ENCODE data around the gene ARHGAP26. TPM values are rescaled to one million over a fixed set of nuclear protein-coding genes. Genes with fewer than 3 reads are reported as not detected.
A peak's percentile ranks its signal among the peaks of the same experiment; 100 is the strongest.
"Not testable (repeated sequence)": the region's sequence is repeated elsewhere in the genome, so short reads cannot be mapped to it uniquely, and the experiment has no call there.

ARHGAP26 gene
- total RNA-seq, 3 donors from 2014 or later, result 9.1 to 11.7 (median 9.7) TPM

DNA sequence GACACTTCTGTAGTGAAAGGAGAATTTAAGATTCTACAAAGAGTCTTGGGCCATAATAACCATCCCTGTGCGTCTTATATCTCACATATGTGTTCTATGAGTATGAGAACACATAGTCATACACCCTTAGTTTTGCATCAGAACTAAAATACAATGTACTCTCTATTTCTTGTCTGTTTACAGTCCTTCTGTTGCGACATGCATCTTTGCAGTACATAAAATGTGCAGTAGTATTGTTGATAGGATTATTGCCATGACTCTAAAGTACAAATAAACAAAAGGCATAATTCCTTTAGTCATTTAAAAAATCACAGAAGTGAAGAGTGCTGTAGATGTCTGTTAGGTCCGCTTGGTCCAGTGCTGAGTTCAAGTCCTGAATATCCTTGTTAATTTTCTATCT lies 431.4 kb downstream of the ARHGAP26 start:
- no peak overlapping the region for H3K4me3 Mint-ChIP-seq
- H3K36me3 Mint-ChIP-seq (ENCODE audit: insufficient read depth), result peaks cover 13% of the 10 kb centered on the region
- H3K4me1 Mint-ChIP-seq (ENCODE audit: low read depth), result peaks cover 21% of the 10 kb centered on the region
- H3K27me3 Mint-ChIP-seq (ENCODE audit: low read depth), result no peaks in the 10 kb centered on the region
- DNase-seq (no peak), ATAC-seq (no peak)
- H3K9me3 Mint-ChIP-seq, result peaks cover 5% of the 10 kb centered on the region

DNA sequence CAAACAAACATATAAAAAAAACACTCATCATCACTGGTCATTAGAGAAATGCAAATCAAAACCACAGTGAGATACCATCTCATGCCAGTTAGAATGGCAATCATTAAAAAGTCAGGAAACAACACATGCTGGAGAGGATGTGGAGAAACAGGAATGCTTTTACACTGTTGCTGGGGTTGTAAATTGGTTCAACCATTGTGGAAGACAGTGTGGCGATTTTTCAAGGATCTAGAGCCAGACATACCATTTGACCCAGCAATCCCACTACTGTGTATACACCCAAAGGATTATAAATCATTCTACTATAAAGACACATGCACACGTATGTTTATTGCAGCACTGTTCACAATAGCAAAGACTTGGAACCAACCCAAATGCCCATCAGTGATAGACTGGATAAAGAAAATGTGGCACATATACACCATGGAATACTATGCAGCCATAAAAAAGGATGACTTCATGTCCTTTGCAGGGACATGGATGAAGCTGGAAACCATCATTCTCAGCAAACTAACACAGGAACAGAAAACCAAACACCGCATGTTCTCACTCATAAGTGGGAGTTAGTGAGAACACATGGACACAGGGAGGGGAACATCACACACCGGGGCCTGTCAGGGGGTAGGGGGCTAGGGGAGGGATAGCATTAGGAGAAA lies 433.3 kb downstream of the ARHGAP26 start:
- not testable (repeated sequence) for H3K27me3 Mint-ChIP-seq (ENCODE audit: low read depth); ATAC-seq; H3K9me3 Mint-ChIP-seq; H3K4me3 Mint-ChIP-seq; DNase-seq
- Mint-ChIP-seq H3K36me3 (ENCODE audit: insufficient read depth) (peaks cover 18% of the 10 kb centered on the region), H3K4me1 (ENCODE audit: low read depth) (peaks cover 23% of the 10 kb centered on the region)

DNA sequence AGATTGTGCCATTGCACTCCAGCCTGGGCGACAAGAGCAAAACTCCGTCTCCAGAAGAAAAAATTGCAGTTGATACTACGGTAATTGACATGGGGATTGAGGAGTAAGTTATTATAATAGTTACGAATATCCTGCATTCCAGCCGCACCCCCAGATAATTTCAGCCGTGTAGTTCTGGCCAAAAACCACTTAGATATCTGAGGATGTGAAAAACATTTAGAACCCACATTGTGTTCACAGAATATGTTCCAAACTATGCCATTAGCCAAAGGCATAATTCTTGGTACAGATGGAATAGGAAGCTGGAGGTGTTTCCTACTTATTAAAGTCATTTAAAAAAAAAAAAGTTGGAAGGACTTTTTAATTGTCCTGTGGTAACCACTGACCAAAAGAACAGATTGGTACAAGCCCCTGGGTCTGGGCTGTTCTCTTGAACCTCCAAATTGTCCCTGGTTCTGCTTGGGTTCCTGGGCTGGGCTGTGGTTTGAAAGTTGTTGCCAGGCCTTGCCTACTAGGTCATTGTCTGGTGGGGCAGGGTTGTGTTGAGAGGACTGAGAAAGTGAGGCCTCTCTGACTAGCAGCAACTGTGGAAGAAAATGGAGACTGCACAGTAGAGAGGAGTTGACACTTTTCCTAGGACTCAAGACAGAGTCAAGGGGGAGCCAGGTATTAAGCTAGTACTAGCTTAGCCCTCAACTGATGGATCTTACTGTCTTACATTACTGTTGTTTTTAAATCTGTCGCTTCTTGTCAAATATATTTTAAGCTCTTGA lies 434.5 kb downstream of the ARHGAP26 start:
- DNase-seq, result no peak
- peaks cover 18% of the 10 kb centered on the region for H3K36me3 Mint-ChIP-seq (ENCODE audit: insufficient read depth)
- no peak for ATAC-seq
- H3K27me3 Mint-ChIP-seq (ENCODE audit: low read depth), result no peaks in the 10 kb centered on the region
- H3K9me3 Mint-ChIP-seq, result peaks cover 5% of the 10 kb centered on the region
- peaks cover 23% of the 10 kb centered on the region for H3K4me1 Mint-ChIP-seq (ENCODE audit: low read depth)
- H3K4me3 Mint-ChIP-seq, result no peak overlapping the region

DNA sequence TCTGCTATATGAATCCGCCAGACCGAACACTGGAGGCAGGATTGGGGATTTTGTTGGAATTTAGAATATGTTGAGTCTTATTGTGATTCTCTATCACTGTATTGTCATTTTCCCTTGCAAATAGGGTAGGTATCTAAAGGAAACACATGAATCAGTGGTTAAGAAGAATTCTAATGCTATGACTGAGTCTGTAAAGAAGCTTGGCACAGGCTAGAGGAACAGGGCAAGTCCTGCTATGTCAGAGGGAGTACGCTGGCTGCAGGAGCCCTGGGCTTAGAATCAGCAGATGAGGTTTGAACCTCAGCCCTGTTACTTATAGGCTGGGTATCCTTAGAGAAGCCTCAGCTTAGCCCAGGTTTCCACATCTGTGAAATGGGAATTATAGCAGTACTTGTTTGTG lies 435.2 kb downstream of the ARHGAP26 start:
- ATAC-seq, result no peak
- Mint-ChIP-seq H3K9me3 (peaks cover 5% of the 10 kb centered on the region), H3K27me3 (ENCODE audit: low read depth) (no peaks in the 10 kb centered on the region), H3K4me1 (ENCODE audit: low read depth) (peaks cover 23% of the 10 kb centered on the region), H3K36me3 (ENCODE audit: insufficient read depth) (peaks cover 15% of the 10 kb centered on the region), H3K4me3 (no peak overlapping the region)
- DNase-seq, result no peak

DNA sequence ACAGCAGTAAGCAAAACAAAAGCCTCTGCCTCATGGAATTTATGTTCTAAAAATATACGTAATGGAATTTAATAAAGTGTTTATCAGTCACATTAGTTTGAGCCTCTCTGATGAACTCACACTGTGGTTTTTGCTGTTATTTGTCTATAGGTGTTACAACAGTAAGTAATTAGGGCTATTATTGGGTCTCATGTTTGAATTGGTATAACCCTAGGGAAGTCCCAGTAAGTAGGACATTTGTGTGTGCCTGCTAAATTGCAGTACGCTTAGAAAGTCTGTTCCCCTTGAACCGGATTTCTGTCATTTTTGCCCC lies 435.7 kb downstream of the ARHGAP26 start:
- peak in 1 of 2 donors; percentile 14 for ATAC-seq
- Mint-ChIP-seq H3K36me3 (ENCODE audit: insufficient read depth) (peaks cover 15% of the 10 kb centered on the region), H3K9me3 (peaks cover 5% of the 10 kb centered on the region), H3K4me1 (ENCODE audit: low read depth) (peaks cover 23% of the 10 kb centered on the region), H3K27me3 (ENCODE audit: low read depth) (no peaks in the 10 kb centered on the region), H3K4me3 (peak overlapping the region; percentile 29)
- no peak for DNase-seq

DNA sequence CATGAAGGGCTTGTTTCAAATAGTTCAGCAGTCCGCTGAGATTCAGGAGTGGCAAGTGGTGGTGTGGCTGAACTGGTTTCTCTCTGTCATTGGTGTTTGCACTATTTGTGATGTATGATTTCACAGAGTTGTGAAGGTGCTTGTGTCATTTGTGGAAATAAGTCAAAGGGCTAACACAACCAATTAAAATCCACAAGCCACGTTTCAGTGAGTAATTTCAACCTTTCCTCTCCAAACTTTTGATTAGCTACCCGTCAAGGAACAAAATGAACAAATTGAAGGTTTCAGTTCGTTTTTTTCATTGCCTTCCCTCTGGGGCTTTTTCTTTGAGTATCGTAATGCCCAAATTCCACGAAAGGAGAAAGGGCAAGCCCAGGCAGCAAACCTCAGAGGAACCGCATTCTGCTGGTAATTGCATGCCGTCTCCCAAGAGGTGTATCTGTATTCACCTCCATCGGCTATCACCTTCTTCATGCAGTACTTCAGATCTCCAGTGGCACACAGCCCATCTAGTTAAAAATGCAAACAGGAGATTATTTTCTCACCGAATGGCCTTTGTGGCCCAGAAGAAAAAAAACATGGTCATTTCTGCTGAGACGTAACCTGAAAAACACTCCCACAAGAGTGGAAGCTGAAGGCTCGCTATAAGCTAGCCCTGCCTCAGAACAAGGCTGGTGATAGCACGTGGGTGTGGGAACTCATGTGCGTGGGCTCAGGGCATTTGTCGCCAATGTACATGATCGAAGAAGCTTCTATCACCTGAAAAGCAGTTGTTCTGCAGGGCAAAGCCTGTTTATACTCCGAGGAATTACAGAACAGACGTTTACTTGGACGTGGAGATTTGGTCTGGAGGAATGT lies 436.2 kb downstream of the ARHGAP26 start:
- H3K36me3 Mint-ChIP-seq (ENCODE audit: insufficient read depth), result peaks cover 15% of the 10 kb centered on the region
- H3K4me1 Mint-ChIP-seq (ENCODE audit: low read depth), result peaks cover 23% of the 10 kb centered on the region
- ATAC-seq (peak; percentile 40 to 46), DNase-seq (no peak)
- no peaks in the 10 kb centered on the region for H3K27me3 Mint-ChIP-seq (ENCODE audit: low read depth)
- peak overlapping the region; percentile 29 for H3K4me3 Mint-ChIP-seq
- peaks cover 5% of the 10 kb centered on the region for H3K9me3 Mint-ChIP-seq

GRCh38 chr5:143207058-143207457 lies 436.9 kb downstream of the ARHGAP26 start:
- ATAC-seq (no peak), DNase-seq (no peak)
- no peaks in the 10 kb centered on the region for H3K27me3 Mint-ChIP-seq (ENCODE audit: low read depth)
- H3K4me1 Mint-ChIP-seq (ENCODE audit: low read depth), result peaks cover 23% of the 10 kb centered on the region
- peaks cover 4% of the 10 kb centered on the region for H3K9me3 Mint-ChIP-seq
- no peak overlapping the region for H3K4me3 Mint-ChIP-seq
- H3K36me3 Mint-ChIP-seq (ENCODE audit: insufficient read depth), result peaks cover 11% of the 10 kb centered on the region

DNA sequence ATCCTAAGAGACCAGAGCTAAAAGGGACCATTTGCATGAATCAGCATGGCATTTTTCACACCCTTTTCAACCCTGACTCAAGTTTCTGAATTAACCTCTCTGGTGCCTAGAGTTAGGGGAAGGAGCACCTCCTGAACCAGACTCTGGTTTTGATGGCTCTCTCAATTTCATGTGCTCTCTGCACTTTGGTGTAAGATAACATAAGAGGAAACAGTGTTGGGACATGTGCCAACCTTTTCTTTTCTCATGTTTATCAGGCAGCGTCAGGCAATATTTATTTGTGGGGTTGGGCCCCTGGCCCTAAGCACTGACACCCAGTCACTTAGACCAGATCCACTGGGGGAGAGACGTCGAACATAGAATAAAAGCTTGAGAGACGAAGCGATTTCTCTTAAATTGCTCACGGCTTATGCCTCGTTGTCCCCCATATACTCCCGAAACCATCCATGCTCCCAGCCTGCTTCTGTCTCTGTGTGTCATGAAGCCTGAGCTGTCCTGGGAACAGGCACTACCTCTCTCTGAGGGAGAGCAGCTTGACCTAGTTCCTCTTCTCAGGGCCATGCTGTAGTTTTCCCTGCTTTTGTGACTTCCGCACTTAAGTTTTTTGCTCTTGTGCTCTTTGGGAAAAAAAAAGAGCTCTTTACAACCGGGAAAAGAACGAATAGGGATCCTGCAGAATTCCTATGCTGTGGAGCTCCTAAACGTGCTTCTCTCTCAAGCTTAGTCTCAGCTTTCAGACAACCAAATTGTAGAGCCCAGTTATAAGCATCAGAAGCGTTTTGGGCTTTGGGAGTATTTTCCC lies 437.6 kb downstream of the ARHGAP26 start:
- Mint-ChIP-seq H3K4me3 (no peak overlapping the region), H3K9me3 (no peaks in the 10 kb centered on the region), H3K4me1 (ENCODE audit: low read depth) (peaks cover 23% of the 10 kb centered on the region), H3K27me3 (ENCODE audit: low read depth) (no peaks in the 10 kb centered on the region), H3K36me3 (ENCODE audit: insufficient read depth) (peaks cover 5% of the 10 kb centered on the region)
- DNase-seq (no peak), ATAC-seq (no peak)

DNA sequence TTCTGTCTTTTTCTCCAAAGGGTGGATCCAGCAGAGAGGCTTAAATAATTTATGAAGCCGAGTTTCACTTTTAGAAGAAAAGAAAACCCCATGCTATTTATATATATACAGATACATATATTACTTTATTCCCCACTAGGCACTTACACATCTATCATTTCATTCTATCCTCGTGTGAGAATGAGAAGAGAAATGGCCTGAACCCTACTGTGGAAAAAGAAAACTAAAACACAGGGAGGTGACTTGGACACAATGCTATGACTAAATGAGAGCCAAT lies 438.1 kb downstream of the ARHGAP26 start:
- Mint-ChIP-seq H3K27me3 (ENCODE audit: low read depth) (no peaks in the 10 kb centered on the region), H3K4me1 (ENCODE audit: low read depth) (peaks cover 24% of the 10 kb centered on the region)
- ATAC-seq, result no peak

DNA sequence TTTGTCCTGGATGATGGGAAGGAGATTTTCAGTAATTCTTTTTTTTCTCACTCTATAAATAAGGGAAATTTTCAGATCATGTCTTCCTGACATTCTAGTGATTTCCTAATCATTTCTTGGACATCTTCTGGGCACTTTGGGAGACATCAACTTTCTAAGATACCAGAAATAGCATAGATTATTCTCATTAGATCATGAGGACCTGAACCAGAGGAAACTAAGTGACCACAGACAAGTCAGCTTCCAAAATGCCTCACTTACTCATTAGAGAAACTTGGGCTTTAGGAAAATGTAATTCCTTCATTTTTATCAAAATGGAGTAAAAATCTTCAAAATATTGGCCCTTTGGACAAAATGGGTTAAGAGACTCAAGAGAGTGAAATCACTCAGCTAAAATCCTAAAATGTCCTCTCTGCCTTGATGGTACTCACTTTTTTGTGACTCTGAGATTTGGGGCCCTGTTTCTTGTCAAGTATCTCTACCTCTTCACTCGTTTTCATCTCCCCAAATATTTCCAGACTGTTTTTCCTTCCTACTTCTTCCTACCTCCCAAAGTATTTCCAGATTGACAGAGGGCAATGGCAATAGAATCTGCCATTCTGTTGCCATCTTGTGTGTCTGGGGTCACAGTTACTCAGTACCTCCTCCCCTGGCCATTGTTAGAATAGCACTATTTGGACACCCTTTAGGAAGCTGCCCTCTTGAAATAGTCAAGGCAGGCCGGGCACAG lies 438.8 kb downstream of the ARHGAP26 start:
- DNase-seq, result no peak
- H3K4me3 Mint-ChIP-seq, result no peak overlapping the region
- peaks cover 29% of the 10 kb centered on the region for H3K4me1 Mint-ChIP-seq (ENCODE audit: low read depth)
- ATAC-seq, result no peak
- H3K9me3 Mint-ChIP-seq, result no peaks in the 10 kb centered on the region
- peaks cover 8% of the 10 kb centered on the region for H3K36me3 Mint-ChIP-seq (ENCODE audit: insufficient read depth)
- no peaks in the 10 kb centered on the region for H3K27me3 Mint-ChIP-seq (ENCODE audit: low read depth)

More for the DNA sequence above, 438.1 kb downstream of the ARHGAP26 start:
- Mint-ChIP-seq H3K4me3 (no peak overlapping the region), H3K9me3 (no peaks in the 10 kb centered on the region), H3K36me3 (ENCODE audit: insufficient read depth) (peaks cover 5% of the 10 kb centered on the region)
- no peak for DNase-seq

- H3K4me1 Mint-ChIP-seq (ENCODE audit: low read depth), result peaks cover 32% of the 10 kb centered on the region
- H3K36me3 Mint-ChIP-seq (ENCODE audit: insufficient read depth), result peaks cover 10% of the 10 kb centered on the region
- H3K27me3 Mint-ChIP-seq (ENCODE audit: low read depth), result no peaks in the 10 kb centered on the region
- ATAC-seq, result no peak
- H3K9me3 Mint-ChIP-seq, result no peaks in the 10 kb centered on the region
- no peak for DNase-seq
- no peak overlapping the region for H3K4me3 Mint-ChIP-seq
These were observed 439.8 kb downstream of the ARHGAP26 start for GRCh38 chr5:143209881-143210395.

DNA sequence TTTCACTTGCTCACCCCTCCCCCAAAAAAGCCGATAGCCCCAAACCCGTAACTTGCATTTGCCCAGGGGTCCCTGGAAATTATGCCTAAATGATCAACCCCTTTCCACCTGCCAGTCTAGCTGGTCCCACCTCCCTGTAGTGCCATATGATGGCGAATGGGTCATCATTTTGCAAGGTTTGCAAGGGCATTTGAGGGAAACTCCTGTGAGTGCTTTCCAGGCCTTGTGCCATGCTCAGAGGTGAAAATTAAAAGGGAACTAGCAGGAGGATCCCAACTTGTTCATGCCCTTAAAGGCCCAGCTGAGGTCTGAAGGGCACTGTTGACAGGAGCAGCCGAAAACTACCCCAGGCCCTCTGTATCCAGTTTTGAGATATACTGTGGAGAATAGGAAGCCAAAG lies 440.4 kb downstream of the ARHGAP26 start:
- Mint-ChIP-seq H3K4me3 (no peak overlapping the region), H3K4me1 (ENCODE audit: low read depth) (peaks cover 28% of the 10 kb centered on the region), H3K27me3 (ENCODE audit: low read depth) (no peaks in the 10 kb centered on the region), H3K9me3 (no peaks in the 10 kb centered on the region), H3K36me3 (ENCODE audit: insufficient read depth) (peaks cover 12% of the 10 kb centered on the region)
- DNase-seq, result no peak
- ATAC-seq, result no peak

DNA sequence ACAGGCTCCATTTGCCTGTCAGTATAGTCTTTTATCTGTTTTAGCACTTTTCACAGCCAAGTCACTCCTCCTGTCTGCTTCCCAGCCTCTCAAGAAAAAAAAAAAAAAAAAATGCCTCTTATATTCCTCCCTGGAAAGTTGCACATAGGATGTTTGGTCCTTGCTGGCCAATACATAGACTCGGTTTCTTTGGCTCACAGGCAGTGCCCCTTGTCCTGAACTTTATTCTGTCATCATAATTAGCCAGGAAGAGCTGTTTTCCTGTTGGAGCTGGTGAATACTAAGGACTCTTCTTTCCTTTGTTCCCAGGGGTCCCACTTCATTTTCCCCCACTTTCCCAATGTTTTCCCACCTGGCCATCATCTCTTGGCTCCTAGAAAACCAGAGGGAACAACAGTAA lies 442.1 kb downstream of the ARHGAP26 start:
- DNase-seq (no peak), ATAC-seq (no peak)
- Mint-ChIP-seq H3K4me3 (no peak overlapping the region), H3K27me3 (ENCODE audit: low read depth) (no peaks in the 10 kb centered on the region), H3K4me1 (ENCODE audit: low read depth) (peaks cover 22% of the 10 kb centered on the region), H3K9me3 (no peaks in the 10 kb centered on the region), H3K36me3 (ENCODE audit: insufficient read depth) (peaks cover 19% of the 10 kb centered on the region)
